Uterus (tissue), 4 donors: ENCODE measurements around the gene LRBA. TPM values are rescaled to one million over a fixed set of nuclear protein-coding genes. Genes with fewer than 3 reads are reported as not detected.

ENCODE experiments used
- DNase-seq, 2 donors: peaks; one replicate each; pipeline ENCODE4 v3.0.0-alpha.2; 2019 to 2020
- H3K27ac ChIP-seq, 2 donors: fragments of 200-600 bp; sonication (generic); 1 replicate in 1 of 2; 2 replicates in 1 of 2; pipeline ENCODE4 v1.5.1; 2016 to 2018
- H3K27me3 ChIP-seq, 2 donors: fragments of 200-600 bp; sonication (generic); one replicate each; pipeline ENCODE4 v1.5.1; 2018 to 2019; ENCODE audit warnings: control low read depth in 1 of 2
- H3K36me3 ChIP-seq, 2 donors: fragments of 200-600 bp; sonication (generic); one replicate each; pipeline ENCODE4 v1.5.1; 2019; ENCODE audit warnings: control low read depth in 1 of 2
- H3K4me1 ChIP-seq, 2 donors: fragments of 200-600 bp; sonication (generic); one replicate each; pipeline ENCODE4 v1.5.1; 2018 to 2019; ENCODE audit warnings: control low read depth in 1 of 2
- H3K4me3 ChIP-seq, 2 donors: fragments of 200-600 bp; sonication (generic); 1 replicate in 1 of 2; 2 replicates in 1 of 2; pipeline ENCODE4 v1.5.1; 2018 to 2019; ENCODE audit warnings: mild to moderate bottlenecking in 1 of 2
- H3K9me3 ChIP-seq, 2 donors: fragments of 200-600 bp; sonication (generic); one replicate each; pipeline ENCODE4 v1.5.1; 2019; ENCODE audit warnings: control low read depth in 1 of 2
- POLR2A ChIP-seq, 2 donors: fragments of 450-650 bp; IDR thresholded peaks; one replicate each; pipeline ENCODE4 v1.6.1; 2016; ENCODE audit warnings: antibody characterized with exemption in 2 of 2, mild to moderate bottlenecking in 1 of 2, moderate library complexity in 1 of 2
- intact Hi-C: fragments of 100-400 bp; cut with DNase I; formaldehyde crosslinking; loops from one replicate; pipeline ENCODE4 v1.15.1; 2023; ENCODE audit warnings: low total_unique reads
- total RNA-seq, 4 donors: library from RNA; depleted of rRNA in 3 of 4; stranded (reverse); fragments of >200 nt in 3 of 4; gene quantifications; one replicate each; pipeline versions ENCODE4 v1.1.0 to v1.2.4, GENCODE V29; 2014 to 2023
- TF ChIP-seq, protein P1 (sequence below), 4 experiments: fragments of 200-600 bp in 2 of 4; fragments of 450-650 bp in 2 of 4; sonication (generic) in 2 of 4; IDR thresholded peaks; one replicate each; pipeline ENCODE4 v1.5.1; 2016 to 2019; ENCODE audit warnings: antibody characterized with exemption in 4 of 4, mild to moderate bottlenecking in 2 of 4, moderate library complexity in 1 of 4
- donor health status: DM: yes; HTN: yes; CAD: no.

The LRBA gene
- total RNA-seq, 4 donors from 2014 or later: 32.0 to 126 (median 41.7) TPM

DNA sequence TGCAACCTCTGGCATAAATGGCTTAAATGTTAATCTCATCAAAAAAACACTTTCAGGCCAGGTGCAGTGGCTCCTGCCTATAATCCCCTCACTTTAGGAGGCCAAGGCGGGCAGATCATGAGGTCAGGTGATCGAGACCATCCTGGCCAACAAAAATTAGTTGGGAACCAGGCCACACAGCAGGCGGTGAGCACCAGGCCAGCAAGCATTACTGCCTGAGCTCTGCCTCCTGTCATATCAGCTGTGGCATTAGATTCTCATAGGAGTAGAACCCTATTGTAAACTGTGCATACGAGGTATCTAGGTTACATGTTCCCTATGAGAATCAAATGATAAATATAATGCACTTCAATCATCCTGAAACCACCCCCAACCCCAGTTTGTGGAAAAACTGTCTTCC lies 125.8 kb downstream of the LRBA start:
- intact Hi-C loops: no loop called here
- H3K27ac ChIP-seq: no peak overlapping the region
- no peak overlapping the region for H3K4me3 ChIP-seq
- no peaks in the 10 kb centered on the region for H3K9me3 ChIP-seq
- H3K4me1 ChIP-seq: no peaks in the 10 kb centered on the region
- TF ChIP-seq POLR2A (IDR thresholded peaks at IDR 0.05): no peak
- TF ChIP-seq, protein P1, sequence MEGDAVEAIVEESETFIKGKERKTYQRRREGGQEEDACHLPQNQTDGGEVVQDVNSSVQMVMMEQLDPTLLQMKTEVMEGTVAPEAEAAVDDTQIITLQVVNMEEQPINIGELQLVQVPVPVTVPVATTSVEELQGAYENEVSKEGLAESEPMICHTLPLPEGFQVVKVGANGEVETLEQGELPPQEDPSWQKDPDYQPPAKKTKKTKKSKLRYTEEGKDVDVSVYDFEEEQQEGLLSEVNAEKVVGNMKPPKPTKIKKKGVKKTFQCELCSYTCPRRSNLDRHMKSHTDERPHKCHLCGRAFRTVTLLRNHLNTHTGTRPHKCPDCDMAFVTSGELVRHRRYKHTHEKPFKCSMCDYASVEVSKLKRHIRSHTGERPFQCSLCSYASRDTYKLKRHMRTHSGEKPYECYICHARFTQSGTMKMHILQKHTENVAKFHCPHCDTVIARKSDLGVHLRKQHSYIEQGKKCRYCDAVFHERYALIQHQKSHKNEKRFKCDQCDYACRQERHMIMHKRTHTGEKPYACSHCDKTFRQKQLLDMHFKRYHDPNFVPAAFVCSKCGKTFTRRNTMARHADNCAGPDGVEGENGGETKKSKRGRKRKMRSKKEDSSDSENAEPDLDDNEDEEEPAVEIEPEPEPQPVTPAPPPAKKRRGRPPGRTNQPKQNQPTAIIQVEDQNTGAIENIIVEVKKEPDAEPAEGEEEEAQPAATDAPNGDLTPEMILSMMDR (IDR thresholded peaks at IDR 0.05): no peak
- no peak for DNase-seq
- H3K36me3 ChIP-seq: peaks cover 0 to 2% of the 10 kb centered on the region in 2 donors
- no peaks in the 10 kb centered on the region for H3K27me3 ChIP-seq

DNA sequence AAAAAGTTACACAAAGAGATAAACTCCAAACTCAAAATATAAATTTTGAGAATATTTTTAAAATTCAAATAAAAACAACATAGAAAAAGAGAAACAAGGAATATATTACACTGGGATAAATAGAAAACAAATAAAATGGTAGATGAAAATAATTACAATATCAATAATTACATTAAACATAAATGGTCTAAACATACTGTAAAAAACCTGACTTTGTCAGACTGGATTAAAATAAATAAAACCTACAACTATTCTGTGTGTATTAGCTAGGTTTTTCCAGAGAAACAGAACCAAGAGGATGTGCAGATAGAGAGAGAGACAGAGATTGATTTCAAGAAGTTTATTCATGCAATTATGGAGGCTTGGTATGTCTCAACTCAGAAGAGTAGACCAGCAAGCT lies 126.5 kb downstream of the LRBA start:
- no peak overlapping the region for H3K4me3 ChIP-seq
- H3K9me3 ChIP-seq: no peaks in the 10 kb centered on the region
- TF ChIP-seq POLR2A (IDR thresholded peaks at IDR 0.05): no peak
- TF ChIP-seq, protein P1 (IDR thresholded peaks at IDR 0.05): no peak
- no peaks in the 10 kb centered on the region for H3K27me3 ChIP-seq
- H3K36me3 ChIP-seq: peaks cover 0 to 2% of the 10 kb centered on the region in 2 donors
- intact Hi-C loops: no loop called here
- no peak overlapping the region for H3K27ac ChIP-seq
- no peaks in the 10 kb centered on the region for H3K4me1 ChIP-seq
- DNase-seq: no peak

DNA sequence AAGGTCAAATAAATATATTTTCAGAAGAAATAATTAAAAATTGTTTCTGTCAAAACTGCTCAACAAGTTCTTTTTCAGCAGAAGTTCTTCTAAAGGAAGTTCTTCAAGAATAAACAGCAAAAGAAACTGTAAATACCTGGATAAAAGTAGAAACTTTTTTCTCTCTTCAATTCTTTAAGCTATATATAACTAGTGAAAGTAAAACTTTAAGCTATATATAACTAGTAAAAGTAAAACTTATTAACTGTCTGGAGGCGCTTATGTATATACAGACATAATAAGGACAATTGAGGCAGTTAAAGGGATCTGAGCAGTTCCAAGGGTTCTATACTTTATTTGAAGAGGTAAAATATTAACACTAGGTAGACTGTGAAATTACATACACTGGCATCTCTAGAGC lies 126.9 kb downstream of the LRBA start:
- intact Hi-C loops: no loop called here
- no peaks in the 10 kb centered on the region for H3K9me3 ChIP-seq
- TF ChIP-seq POLR2A (IDR thresholded peaks at IDR 0.05): no peak
- TF ChIP-seq, protein P1 (IDR thresholded peaks at IDR 0.05): no peak
- no peaks in the 10 kb centered on the region for H3K27me3 ChIP-seq
- H3K36me3 ChIP-seq: peaks cover 0 to 2% of the 10 kb centered on the region in 2 donors
- no peak overlapping the region for H3K27ac ChIP-seq
- H3K4me1 ChIP-seq: no peaks in the 10 kb centered on the region
- no peak overlapping the region for H3K4me3 ChIP-seq
- no peak for DNase-seq

DNA sequence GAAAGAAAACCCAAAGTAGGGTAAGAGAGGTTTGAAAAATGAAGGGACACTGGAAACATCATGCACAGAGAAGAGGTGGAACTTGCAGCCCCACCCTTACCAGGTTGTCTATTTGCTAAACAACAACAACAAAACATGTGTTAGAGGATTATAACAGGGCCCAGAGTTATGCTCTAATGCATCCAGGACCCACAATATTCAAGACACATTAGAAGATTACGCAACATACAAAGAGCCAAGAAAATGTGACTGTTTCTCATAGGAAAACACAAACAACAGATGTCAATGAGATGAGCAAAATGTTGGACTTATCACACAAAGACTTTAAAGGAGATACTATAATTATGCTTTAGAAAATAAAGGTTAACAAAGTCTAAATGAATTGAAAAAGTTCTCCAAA lies 128.5 kb downstream of the LRBA start:
- no peaks in the 10 kb centered on the region for H3K9me3 ChIP-seq
- TF ChIP-seq, protein P1 (IDR thresholded peaks at IDR 0.05): no peak
- TF ChIP-seq POLR2A (IDR thresholded peaks at IDR 0.05): no peak
- H3K4me3 ChIP-seq: no peak overlapping the region
- peaks cover 0 to 2% of the 10 kb centered on the region in 2 donors for H3K36me3 ChIP-seq
- no peaks in the 10 kb centered on the region for H3K27me3 ChIP-seq
- H3K4me1 ChIP-seq: no peaks in the 10 kb centered on the region
- no peak overlapping the region for H3K27ac ChIP-seq
- no peak for DNase-seq
- intact Hi-C loops: no loop called here

DNA sequence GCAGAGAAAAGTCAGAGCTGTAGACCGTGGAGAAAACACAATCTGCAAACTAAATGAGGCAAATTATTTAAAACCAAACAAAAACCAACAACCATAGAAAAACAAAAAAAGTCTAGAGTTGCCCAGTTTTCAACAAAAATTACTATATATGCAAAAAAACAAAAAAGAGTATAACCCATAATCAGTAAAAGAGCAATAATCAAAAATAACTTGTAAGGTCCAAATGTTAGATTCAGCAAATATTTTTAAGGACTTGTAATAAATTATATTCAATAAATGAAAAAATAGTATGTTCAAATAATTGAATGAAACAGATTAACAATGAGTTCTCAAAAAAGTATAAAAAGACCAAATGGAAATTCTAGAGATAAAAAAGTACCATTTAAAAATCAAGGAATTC lies 130.5 kb downstream of the LRBA start:
- H3K27ac ChIP-seq: no peak overlapping the region
- DNase-seq: no peak
- H3K36me3 ChIP-seq: peaks cover 0 to 2% of the 10 kb centered on the region in 2 donors
- H3K4me3 ChIP-seq: no peak overlapping the region
- H3K9me3 ChIP-seq: no peaks in the 10 kb centered on the region
- no peak for TF ChIP-seq POLR2A (IDR thresholded peaks at IDR 0.05)
- TF ChIP-seq, protein P1 (IDR thresholded peaks at IDR 0.05): no peak
- H3K27me3 ChIP-seq: no peaks in the 10 kb centered on the region
- intact Hi-C loops: no loop called here
- no peaks in the 10 kb centered on the region for H3K4me1 ChIP-seq
